HepG2 (cell line): ENCODE results near the gene DUSP15. TPM values are rescaled to one million over a fixed set of nuclear protein-coding genes. Genes with fewer than 3 reads are reported as not detected.
A peak's percentile ranks its signal among the peaks of the same experiment; 100 is the strongest.

Experiments
- BCL6 ChIP-seq: IDR thresholded peaks from 2 replicates; pipeline ENCODE4 v1.6.1; 2016; ENCODE audit warnings: missing genetic modification reagents, missing compliant biosample characterization
- FOXO1 ChIP-seq: sonication (generic); formaldehyde crosslinking; IDR thresholded peaks from 2 replicates; pipeline ENCODE4 v1.4.0; 2020; ENCODE audit warnings: missing genetic modification reagents
- KDM5A ChIP-seq: fragments of 200-600 bp; sonication (generic); IDR thresholded peaks from 2 replicates; pipeline ENCODE4 v1.7.0; 2018; ENCODE audit warnings: antibody characterized with exemption, mild to moderate bottlenecking, low read length, borderline replicate concordance
- KDM5B ChIP-seq: sonication (generic); formaldehyde crosslinking; IDR thresholded peaks from 2 replicates; pipeline ENCODE4 v1.4.0; 2020; ENCODE audit warnings: missing genetic modification reagents, mild to moderate bottlenecking, borderline replicate concordance
- LRRFIP1 ChIP-seq: sonication (generic); formaldehyde crosslinking; conservative IDR thresholded peaks from 2 replicates; pipeline ENCODE4 v1.4.0; 2020; ENCODE audit warnings: missing genetic modification reagents
- MTF1 ChIP-seq: sonication (generic); formaldehyde crosslinking; IDR thresholded peaks from 2 replicates; pipeline ENCODE4 v1.5.0; 2020; ENCODE audit warnings: missing genetic modification reagents
- NFYB ChIP-seq: sonication (generic); formaldehyde crosslinking; IDR thresholded peaks from 2 replicates; pipeline ENCODE4 v1.4.0; 2020; ENCODE audit warnings: missing genetic modification reagents
- NFYC ChIP-seq: IDR thresholded peaks from 2 replicates; pipeline ENCODE4 v1.6.1; 2016; ENCODE audit warnings: missing genetic modification reagents, missing compliant biosample characterization
- PATZ1 ChIP-seq: sonication (generic); formaldehyde crosslinking; IDR thresholded peaks from 2 replicates; pipeline ENCODE4 v1.4.0; 2020; ENCODE audit warnings: missing genetic modification reagents
- RBAK ChIP-seq: sonication (generic); formaldehyde crosslinking; IDR thresholded peaks from 2 replicates; pipeline ENCODE4 v1.5.1; 2020; ENCODE audit warnings: mild to moderate bottlenecking, missing genetic modification reagents
- RBM22 ChIP-seq: fragments of 200-400 bp; formaldehyde crosslinking; optimal IDR thresholded peaks from 2 replicates; pipeline ENCODE3; 2017; ENCODE audit warnings: mild to moderate bottlenecking, low read length, moderate library complexity
- SIX4 ChIP-seq: sonication (generic); formaldehyde crosslinking; IDR thresholded peaks from 2 replicates; pipeline ENCODE4 v1.4.0; 2020; ENCODE audit warnings: missing genetic modification reagents
- ZNF235 ChIP-seq: sonication (generic); formaldehyde crosslinking; IDR thresholded peaks from 2 replicates; pipeline ENCODE4 v1.8.1; 2023; ENCODE audit warnings: mild to moderate bottlenecking, missing genetic modification reagents, borderline replicate concordance
- ZNF570 ChIP-seq: sonication (generic); formaldehyde crosslinking; IDR thresholded peaks from 2 replicates; pipeline ENCODE4 v1.4.0; 2020; ENCODE audit warnings: mild to moderate bottlenecking, missing genetic modification reagents, borderline replicate concordance
- ZNF75D ChIP-seq: sonication (generic); formaldehyde crosslinking; IDR thresholded peaks from 2 replicates; pipeline ENCODE4 v1.8.1; 2023; ENCODE audit warnings: missing genetic modification reagents, mild to moderate bottlenecking, borderline replicate concordance
- ZNF891 ChIP-seq: sonication (generic); formaldehyde crosslinking; IDR thresholded peaks from 2 replicates; pipeline ENCODE4 v1.5.0; 2020; ENCODE audit warnings: mild to moderate bottlenecking, missing genetic modification reagents
- polyA plus RNA-seq, 8 experiments: library from polyadenylated mRNA; depleted of rRNA in 3 of 8; stranded (reverse) in 7 of 8; unstranded in 1 of 8; fragments of >200 nt; fragmentation: Illumina TruSeq in 4 of 8; extraction: Trizol in 4 of 8; gene quantifications; 2 replicates each; pipeline versions ENCODE4 v1.2.1 to v1.2.3, GENCODE V29; 2011 to 2016; ENCODE audit warnings: low read depth in 4 of 8, missing spikeins in 1 of 8, mixed read lengths in 1 of 8; ENCODE audit not compliant: insufficient read depth in 1 of 8
- total RNA-seq, 5 experiments: library from RNA; depleted of rRNA; stranded (reverse); fragments of >200 nt; fragmentation: Illumina TruSeq; extraction: Trizol; gene quantifications; 2 replicates each; pipeline ENCODE4 v1.2.3, GENCODE V29; 2016; ENCODE audit warnings: low read depth in 1 of 5
- TF ChIP-seq, protein P1 (sequence below): sonication (generic); formaldehyde crosslinking; IDR thresholded peaks from 2 replicates; pipeline ENCODE4 v1.5.0; 2020; ENCODE audit warnings: missing genetic modification reagents
- TF ChIP-seq, protein P2 (sequence below): sonication (generic); formaldehyde crosslinking; IDR thresholded peaks from 2 replicates; pipeline ENCODE4 v1.4.0; 2020; ENCODE audit warnings: missing genetic modification reagents, mild to moderate bottlenecking, borderline replicate concordance
- TF ChIP-seq, protein P3 (sequence below): sonication (generic); formaldehyde crosslinking; IDR thresholded peaks from 2 replicates; pipeline ENCODE4; 2020; ENCODE audit warnings: missing genetic modification reagents, mild to moderate bottlenecking, borderline replicate concordance

The DUSP15 gene
- total and polyA plus RNA-seq, 2 of the 13 experiments (the other 11 are each of a cell fraction or from before 2014, with no cell fraction given): 0.17 to 0.93 TPM

DNA sequence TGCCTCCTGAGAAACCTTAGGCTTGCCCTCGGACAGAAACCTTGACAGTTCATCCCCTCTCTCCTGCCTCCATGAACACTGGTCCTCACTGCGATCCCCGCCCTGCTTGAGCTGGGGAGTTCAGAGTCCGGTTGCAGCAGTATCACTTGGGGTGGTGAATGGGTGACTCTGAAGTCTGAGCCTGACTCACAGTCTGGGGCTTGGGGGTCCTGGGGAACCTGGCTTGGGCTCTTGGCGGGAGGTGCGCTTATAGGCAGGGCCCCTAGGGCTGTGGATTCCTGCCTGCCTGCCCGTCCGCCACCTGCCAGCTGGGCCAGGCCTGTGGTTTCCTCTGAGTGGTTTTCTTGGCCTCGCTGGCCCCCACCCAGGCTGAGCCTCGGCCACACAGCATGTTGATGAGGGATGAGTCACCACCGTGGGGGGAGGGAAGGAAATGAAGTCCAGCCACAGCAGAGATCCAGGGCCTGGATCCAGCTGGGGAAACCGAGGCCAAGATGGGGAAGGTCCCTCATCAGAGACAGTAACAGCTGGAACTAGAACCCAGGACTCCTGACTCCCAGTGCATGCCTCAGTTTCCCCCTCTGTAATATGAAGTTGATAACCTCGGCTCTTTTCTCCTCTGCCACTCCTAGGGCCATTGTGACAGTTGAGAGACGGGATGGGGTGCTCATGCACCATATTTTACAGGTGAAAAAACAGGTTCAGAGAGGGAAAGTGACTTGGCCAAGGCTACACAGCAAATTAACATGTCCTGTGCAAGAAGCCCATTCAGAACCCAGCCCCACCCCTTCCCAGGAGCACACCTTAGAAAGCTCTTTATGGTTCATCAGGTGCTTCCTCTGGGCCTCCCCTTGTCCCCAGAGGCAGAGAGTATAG, 34.1 kb downstream of the DUSP15 start (continued):
- TF ChIP-seq, protein P1, sequence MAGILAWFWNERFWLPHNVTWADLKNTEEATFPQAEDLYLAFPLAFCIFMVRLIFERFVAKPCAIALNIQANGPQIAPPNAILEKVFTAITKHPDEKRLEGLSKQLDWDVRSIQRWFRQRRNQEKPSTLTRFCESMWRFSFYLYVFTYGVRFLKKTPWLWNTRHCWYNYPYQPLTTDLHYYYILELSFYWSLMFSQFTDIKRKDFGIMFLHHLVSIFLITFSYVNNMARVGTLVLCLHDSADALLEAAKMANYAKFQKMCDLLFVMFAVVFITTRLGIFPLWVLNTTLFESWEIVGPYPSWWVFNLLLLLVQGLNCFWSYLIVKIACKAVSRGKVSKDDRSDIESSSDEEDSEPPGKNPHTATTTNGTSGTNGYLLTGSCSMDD (CRISPR knock-in tag): no peak
- TF ChIP-seq FOXO1 (CRISPR knock-in tag): no peak; the same call in 1 of the 2 replicates
- TF ChIP-seq ZNF235 (CRISPR knock-in tag): no peak
- TF ChIP-seq, protein P2, sequence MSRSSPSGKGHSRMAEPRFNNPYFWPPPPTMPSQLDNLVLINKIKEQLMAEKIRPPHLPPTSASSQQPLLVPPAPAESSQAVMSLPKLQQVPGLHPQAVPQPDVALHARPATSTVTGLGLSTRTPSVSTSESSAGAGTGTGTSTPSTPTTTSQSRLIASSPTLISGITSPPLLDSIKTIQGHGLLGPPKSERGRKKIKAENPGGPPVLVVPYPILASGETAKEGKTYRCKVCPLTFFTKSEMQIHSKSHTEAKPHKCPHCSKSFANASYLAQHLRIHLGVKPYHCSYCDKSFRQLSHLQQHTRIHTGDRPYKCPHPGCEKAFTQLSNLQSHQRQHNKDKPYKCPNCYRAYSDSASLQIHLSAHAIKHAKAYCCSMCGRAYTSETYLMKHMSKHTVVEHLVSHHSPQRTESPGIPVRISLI (CRISPR knock-in tag): no peak
- TF ChIP-seq SIX4 (CRISPR knock-in tag): no peak
- no peak for TF ChIP-seq NFYC (CRISPR knock-in tag)
- no peak; the same call in 1 of the 2 replicates for TF ChIP-seq NFYB
- TF ChIP-seq, protein P3, sequence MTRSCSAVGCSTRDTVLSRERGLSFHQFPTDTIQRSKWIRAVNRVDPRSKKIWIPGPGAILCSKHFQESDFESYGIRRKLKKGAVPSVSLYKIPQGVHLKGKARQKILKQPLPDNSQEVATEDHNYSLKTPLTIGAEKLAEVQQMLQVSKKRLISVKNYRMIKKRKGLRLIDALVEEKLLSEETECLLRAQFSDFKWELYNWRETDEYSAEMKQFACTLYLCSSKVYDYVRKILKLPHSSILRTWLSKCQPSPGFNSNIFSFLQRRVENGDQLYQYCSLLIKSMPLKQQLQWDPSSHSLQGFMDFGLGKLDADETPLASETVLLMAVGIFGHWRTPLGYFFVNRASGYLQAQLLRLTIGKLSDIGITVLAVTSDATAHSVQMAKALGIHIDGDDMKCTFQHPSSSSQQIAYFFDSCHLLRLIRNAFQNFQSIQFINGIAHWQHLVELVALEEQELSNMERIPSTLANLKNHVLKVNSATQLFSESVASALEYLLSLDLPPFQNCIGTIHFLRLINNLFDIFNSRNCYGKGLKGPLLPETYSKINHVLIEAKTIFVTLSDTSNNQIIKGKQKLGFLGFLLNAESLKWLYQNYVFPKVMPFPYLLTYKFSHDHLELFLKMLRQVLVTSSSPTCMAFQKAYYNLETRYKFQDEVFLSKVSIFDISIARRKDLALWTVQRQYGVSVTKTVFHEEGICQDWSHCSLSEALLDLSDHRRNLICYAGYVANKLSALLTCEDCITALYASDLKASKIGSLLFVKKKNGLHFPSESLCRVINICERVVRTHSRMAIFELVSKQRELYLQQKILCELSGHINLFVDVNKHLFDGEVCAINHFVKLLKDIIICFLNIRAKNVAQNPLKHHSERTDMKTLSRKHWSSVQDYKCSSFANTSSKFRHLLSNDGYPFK (CRISPR knock-in tag): peak; percentile 35; the same call in 1 of the 2 replicates
- TF ChIP-seq ZNF570 (CRISPR knock-in tag): no peak
- TF ChIP-seq KDM5A: no peak
- TF ChIP-seq MTF1 (CRISPR knock-in tag): no peak
- peak; percentile 94 for TF ChIP-seq PATZ1 (CRISPR knock-in tag)
- no peak for TF ChIP-seq BCL6
- peak; percentile 19; the same call in 1 of the 2 replicates for TF ChIP-seq ZNF891
- no peak for TF ChIP-seq ZNF75D
- no peak for TF ChIP-seq RBM22
- no peak for TF ChIP-seq LRRFIP1
- no peak for TF ChIP-seq RBAK
- peak; percentile 42; the same call in 1 of the 2 replicates for TF ChIP-seq KDM5B
